EL (cell line): ENCODE measurements around the gene TAS2R16.
"Not testable (repeated sequence)": the region's sequence is repeated elsewhere in the genome, so short reads cannot be mapped to it uniquely, and the experiment has no call there.

Experiments
- DNase-seq: peaks from one replicate; pipeline ENCODE4 v3.0.0-alpha.2; 2016

TAS2R16 gene

DNA sequence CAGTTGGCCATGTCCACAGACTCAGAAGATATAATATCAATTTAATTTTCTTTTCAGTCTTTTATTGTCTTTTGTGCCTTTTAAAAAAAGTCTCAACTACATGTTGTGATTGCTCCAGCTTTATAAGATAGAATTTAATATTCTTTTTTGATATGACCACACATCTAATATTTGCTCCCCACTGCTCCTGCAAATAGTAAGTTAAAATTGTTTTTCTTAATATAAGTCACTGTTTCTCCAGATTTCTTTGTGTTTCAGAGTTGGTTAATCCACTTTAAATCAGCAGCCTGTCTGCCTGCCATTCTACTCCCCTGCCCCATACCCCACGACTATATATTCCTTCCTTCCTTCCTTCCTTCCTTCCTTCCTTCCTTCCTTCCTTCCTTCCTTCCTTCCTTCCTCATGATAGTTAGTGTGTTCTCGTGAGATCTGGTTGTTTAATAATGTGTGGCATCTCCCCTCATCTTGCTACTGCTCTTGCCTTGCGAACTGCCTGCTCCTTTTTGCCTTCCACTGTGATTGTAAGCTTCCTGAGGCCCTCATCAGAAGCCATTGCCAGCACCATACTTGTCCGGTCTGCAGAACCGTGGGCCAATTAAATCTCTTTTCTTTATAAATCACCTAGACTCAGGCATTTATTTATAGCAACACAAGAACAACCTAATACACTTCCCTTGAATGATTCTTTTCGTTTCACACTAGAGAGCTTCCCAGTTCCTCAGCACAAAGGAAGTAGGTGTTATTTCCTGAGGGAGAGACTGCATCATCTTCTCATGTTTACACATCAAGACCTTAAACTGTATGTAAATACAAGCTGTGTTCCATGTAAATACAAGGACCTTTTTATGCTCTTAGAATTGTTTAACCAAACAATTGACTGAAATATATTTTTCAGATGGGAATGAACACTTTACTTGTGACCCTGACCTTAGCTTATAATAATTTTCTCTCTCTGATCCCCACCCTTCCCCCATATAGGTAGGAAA, 24.5 kb downstream of the TAS2R16 start:
- no peak for DNase-seq

DNA sequence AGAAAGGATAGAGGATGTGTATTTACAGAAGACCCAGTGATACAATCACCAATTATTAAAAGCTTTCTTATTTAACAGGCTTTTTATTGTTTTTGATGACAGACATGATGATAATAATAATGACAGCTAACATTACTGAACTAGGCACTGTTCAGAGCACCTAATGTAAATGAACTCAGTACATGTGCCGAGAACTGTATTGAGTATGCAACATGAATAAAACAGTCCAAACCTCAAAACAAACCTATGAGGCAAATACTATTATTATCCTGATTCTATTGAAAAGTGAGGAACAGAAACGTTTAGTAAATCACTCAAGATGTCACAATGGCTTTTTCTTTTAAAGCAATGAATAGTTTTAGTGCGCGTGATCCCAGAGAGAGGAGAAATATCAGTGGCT, 27.1 kb downstream of the TAS2R16 start:
- DNase-seq, result no peak

DNA sequence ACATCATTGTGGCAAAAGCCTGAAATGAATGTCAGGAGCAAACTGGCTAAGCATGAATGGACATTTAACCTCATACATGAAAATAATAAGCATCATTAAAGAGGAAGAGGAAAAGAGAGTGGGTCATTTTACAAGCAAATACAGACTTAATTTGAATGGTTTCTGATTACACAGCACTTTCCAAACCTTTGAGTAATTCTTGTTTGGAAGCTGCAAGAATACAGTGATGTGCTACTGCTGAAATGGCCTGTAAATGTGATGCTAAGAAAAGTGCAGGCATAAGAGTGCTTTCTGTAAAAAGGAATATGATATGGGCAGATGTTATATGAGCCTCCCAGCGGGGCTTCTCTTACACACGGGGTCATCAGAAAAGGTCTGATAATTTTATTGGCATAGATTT, 30.2 kb downstream of the TAS2R16 start:
- DNase-seq, result no peak

DNA sequence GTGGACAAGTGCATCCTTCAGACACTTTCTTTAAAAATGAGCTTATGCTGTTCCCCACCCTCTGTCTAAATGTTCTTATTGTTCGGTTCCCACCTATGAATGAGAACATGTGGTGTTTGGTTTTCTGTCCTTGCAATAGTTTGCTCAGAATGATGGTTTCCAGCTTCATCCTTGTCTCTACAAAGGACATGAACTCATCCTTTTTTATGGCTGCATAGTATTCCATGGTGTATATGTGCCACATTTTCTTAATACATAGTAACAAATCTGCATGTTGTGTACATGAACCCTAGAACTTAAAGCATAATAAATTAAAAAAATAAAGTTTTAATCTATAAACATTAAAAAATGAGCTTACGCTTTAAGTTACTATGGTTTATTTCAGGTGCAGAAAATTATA, 41.8 kb downstream of the TAS2R16 start:
- not testable (repeated sequence) for DNase-seq

DNA sequence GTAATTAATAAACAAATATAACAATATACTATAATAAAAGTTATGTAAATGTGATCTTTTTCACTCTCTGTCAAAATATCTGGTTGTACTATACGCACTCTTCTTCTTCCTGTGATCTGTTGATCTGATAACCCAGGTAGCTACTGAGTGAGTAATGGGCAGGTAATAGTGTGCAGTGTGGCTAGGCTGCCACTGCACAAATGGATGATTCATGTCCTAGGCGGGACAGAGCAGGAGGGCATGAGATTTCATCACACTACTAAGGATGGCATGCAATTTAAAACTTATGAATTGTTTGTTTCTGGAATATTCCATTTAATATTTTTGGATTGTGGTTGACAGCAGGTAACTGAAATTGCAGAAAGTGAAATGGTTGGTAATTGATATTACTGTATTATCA, 44.5 kb downstream of the TAS2R16 start:
- no peak for DNase-seq

DNA sequence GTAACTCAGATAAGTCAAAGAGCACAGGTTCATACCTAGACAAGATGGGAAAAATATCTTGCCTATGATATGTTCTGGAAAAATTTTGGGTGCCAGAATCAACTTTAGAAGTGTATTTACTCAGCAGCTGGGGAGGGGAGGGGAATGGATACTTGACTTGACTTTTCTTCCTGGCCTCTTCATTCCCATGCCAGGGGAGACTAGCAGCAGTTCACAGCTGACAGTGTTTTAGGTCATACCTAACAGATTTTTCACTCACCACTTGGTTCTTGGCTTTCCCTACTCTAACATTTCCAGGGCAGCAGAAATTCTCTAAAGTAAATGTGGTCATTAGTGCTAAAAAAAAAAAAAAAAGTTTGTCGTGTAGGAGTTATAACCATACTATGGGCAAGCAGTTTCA, 46.3 kb downstream of the TAS2R16 start:
- no peak for DNase-seq
